ENCODE data around the gene DOK5. TPM values are rescaled to one million over a fixed set of nuclear protein-coding genes. Genes with fewer than 3 reads are reported as not detected.
A peak's percentile ranks its signal among the peaks of the same experiment; 100 is the strongest.

Gene DOK5
- total and polyA plus RNA-seq, 12 donors: 0.51 to 21.1 (median 9.1) TPM

GRCh38 chr20:54515793-54516628 lies 40.6 kb downstream of the DOK5 start:
- Histone ChIP-seq H3K4me1 (peaks cover 0 to 3% (median 0%) of the 10 kb centered on the region in 9 donors), H3K27me3 (no peaks in the 10 kb centered on the region), H3K4me3 (no peak overlapping the region), H3K36me3 (no peaks in the 10 kb centered on the region), H3K9me3 (peaks cover 0 to 16% (median 0%) of the 10 kb centered on the region in 11 donors), H3K27ac (no peak overlapping the region)
- no peak for TF ChIP-seq CTCF (IDR thresholded peaks at IDR 0.05)
- ATAC-seq (no peak), DNase-seq (no peak)
- 76 to 79% methylated on average over 6 of the region's 6 CpGs for WGBS, 2 donors
- intact Hi-C loops (cut with DNase I): no loop called here

DNA sequence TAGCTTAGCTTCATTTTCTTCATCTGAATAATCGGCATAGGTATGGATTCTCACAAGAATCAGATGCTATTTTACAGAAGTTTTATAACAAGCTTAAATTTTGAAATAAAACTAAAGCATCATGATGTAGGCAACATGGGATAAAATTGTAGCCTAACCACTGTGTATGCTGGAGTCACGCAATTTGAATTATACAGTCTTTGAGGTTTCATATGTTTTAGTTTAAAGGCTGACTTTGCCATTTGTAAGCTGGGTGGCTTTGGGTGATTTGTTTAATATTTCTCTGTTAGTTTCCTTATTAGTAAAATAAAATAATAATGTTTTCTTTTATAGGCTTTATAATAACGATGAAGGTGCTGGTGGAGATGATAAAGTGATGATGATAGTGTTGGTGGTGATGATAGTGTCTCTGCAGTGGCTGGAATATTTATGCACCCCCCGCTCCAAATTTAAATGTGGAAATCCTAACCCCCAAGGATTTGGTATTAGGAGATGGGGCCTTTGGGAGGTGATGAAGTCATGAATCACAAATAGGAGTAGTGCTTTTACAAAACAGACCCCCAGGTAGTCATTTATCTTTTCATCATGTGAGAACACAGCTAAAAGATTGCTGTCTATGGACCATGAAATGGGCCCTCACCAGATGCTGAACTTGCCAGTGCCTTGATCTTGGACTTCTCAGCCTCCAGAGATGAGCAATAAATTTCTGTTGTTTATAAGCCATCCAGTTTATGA lies 42.0 kb downstream of the DOK5 start:
- WGBS, 2 donors: 85 to 92% methylated on average over 4 of the region's 4 CpGs
- DNase-seq (no peak), ATAC-seq (no peak)
- Histone ChIP-seq H3K27me3 (no peaks in the 10 kb centered on the region), H3K27ac (no peak overlapping the region), H3K4me1 (peaks cover 0 to 3% (median 0%) of the 10 kb centered on the region in 9 donors), H3K36me3 (no peaks in the 10 kb centered on the region), H3K4me3 (no peak overlapping the region), H3K9me3 (peaks cover 0 to 13% (median 0%) of the 10 kb centered on the region in 11 donors)
- TF ChIP-seq CTCF (IDR thresholded peaks at IDR 0.05): no peak
- intact Hi-C loops (cut with DNase I): no loop called here

GRCh38 chr20:54524849-54525248 lies 49.5 kb downstream of the DOK5 start:
- peak in 1 of 2 donors; percentile 54 for DNase-seq
- peak overlapping the region in 9 of 10 donors; percentile 15 to 89 (median 63) for H3K27ac ChIP-seq
- 37 to 56% methylated on average over 3 of the region's 3 CpGs for WGBS, 2 donors

More at GRCh38 chr20:54524849-54525248, 49.5 kb downstream of the DOK5 start:
- Histone ChIP-seq H3K4me1 (peaks cover 0 to 35% (median 15%) of the 10 kb centered on the region in 9 donors), H3K4me3 (no peak overlapping the region), H3K36me3 (no peaks in the 10 kb centered on the region), H3K27me3 (no peaks in the 10 kb centered on the region), H3K9me3 (peaks cover 0 to 8% (median 0%) of the 10 kb centered on the region in 11 donors)
- intact Hi-C loops (cut with DNase I): no loop called here
- TF ChIP-seq CTCF (IDR thresholded peaks at IDR 0.05): no peak
- ATAC-seq: peak; percentile 87 to 99 (median 96)
